OCI-LY7 (cell line): Measurements from ENCODE around the gene ARL6. TPM values are rescaled to one million over a fixed set of nuclear protein-coding genes. Genes with fewer than 3 reads are reported as not detected.

Experiments used
- BruUV-seq: library from RNA; stranded (reverse); fragments of 400-500 nt; replicated peaks from 2 replicates; lab custom pipeline; 2021; lab: Mats Ljungman, UMichigan
- CTCF ChIA-PET: fragments of 300-600 bp; sonication (Branson Sonifier 250); formaldehyde crosslinking; loops from one replicate; lab custom pipeline; 2022; ENCODE audit warnings: antibody characterized with exemption; ENCODE audit not compliant: unreplicated experiment; lab: Charles Lee
- POLR2A ChIA-PET: fragments of 300-600 bp; sonication (Branson Sonifier 250); formaldehyde crosslinking; loops from one replicate; lab custom pipeline; 2022; ENCODE audit warnings: antibody characterized with exemption; lab: Charles Lee
- DNase-seq: peaks from one replicate; pipeline ENCODE4 v3.0.0-alpha.2; 2015; ENCODE audit warnings: low spot score
- H2AFZ ChIP-seq: fragments of 200-600 bp; sonication (generic), shearing (Covaris generic); 2 replicates; pipeline ENCODE4 v1.6.1; 2014; ENCODE audit warnings: mild to moderate bottlenecking, antibody characterized with exemption, low read length, moderate library complexity
- H3K27ac ChIP-seq: fragments of 200-600 bp; sonication (generic); 2 replicates; pipeline ENCODE4 v1.5.1; 2014; ENCODE audit warnings: mixed run types, low read depth, mild to moderate bottlenecking, moderate library complexity, low read length, inconsistent platforms; ENCODE audit not compliant: poor library complexity, severe bottlenecking
- H3K36me3 ChIP-seq: fragments of 200-600 bp; sonication (generic); 2 replicates; pipeline ENCODE4 v1.6.1; 2014; ENCODE audit warnings: mild to moderate bottlenecking, antibody characterized with exemption, low read length, moderate library complexity, mixed read lengths; ENCODE audit not compliant: insufficient read depth
- H3K4me1 ChIP-seq: fragments of 200-600 bp; sonication (generic); 2 replicates; pipeline ENCODE4 v1.5.1; 2014; ENCODE audit warnings: mild to moderate bottlenecking, low read length; ENCODE audit not compliant: insufficient read depth, poor library complexity, severe bottlenecking
- H3K4me2 ChIP-seq: fragments of 200-600 bp; sonication (generic); 2 replicates; pipeline ENCODE4 v1.6.1; 2014; ENCODE audit warnings: mild to moderate bottlenecking, low read length
- H3K4me3 ChIP-seq: fragments of 200-600 bp; sonication (generic); 2 replicates; pipeline ENCODE4 v1.5.1; 2014; ENCODE audit warnings: mild to moderate bottlenecking, low read depth, low read length; ENCODE audit not compliant: poor library complexity, severe bottlenecking
- H3K79me2 ChIP-seq: fragments of 200-600 bp; sonication (generic); 2 replicates; pipeline ENCODE4 v1.6.1; 2016; ENCODE audit warnings: low read depth, mild to moderate bottlenecking, low read length, moderate library complexity, mixed read lengths; ENCODE audit not compliant: insufficient read depth
- H3K9me2 ChIP-seq: fragments of 200-600 bp; sonication (generic); 2 replicates; pipeline ENCODE4 v1.6.1; 2016; ENCODE audit warnings: mild to moderate bottlenecking, low read length, mixed read lengths; ENCODE audit not compliant: insufficient read depth
- H3K9me3 ChIP-seq: fragments of 200-600 bp; sonication (generic); 2 replicates; pipeline ENCODE4 v1.6.1; 2014; ENCODE audit warnings: mild to moderate bottlenecking, mixed run types, low read length, mixed read lengths
- H4K20me1 ChIP-seq: fragments of 200-600 bp; sonication (generic); 2 replicates; pipeline ENCODE4 v1.6.1; 2014; ENCODE audit warnings: mild to moderate bottlenecking, antibody characterized with exemption, low read length, moderate library complexity, mixed read lengths; ENCODE audit not compliant: insufficient read depth
- EZH2phosphoT487 ChIP-seq: fragments of 200-600 bp; sonication (generic); IDR thresholded peaks from 2 replicates; pipeline ENCODE4 v1.6.1; 2018; ENCODE audit warnings: low read depth, borderline replicate concordance, mild to moderate bottlenecking, mixed run types, antibody characterized with exemption, low read length, moderate library complexity, mixed read lengths
- intact Hi-C: fragments of 100-400 bp; cut with micrococcal nuclease; formaldehyde crosslinking; loops from one replicate; pipeline ENCODE4 v1.10.0; 2022; ENCODE audit not compliant: unreplicated experiment
- total RNA-seq, 2 experiments: library from RNA; depleted of rRNA in 1 of 2; stranded (reverse); fragments of >200 nt in 1 of 2; shearing (Covaris generic) in 1 of 2; gene quantifications; 2 replicates each; pipeline ENCODE4 v1.2.3, GENCODE V29; 2014 to 2022
- TF ChIP-seq, protein P1 (sequence below): fragments of 200-600 bp; sonication (generic); conservative IDR thresholded peaks from 2 replicates; pipeline ENCODE4 v1.5.1; 2014; ENCODE audit warnings: mild to moderate bottlenecking, antibody characterized with exemption, low read length, moderate library complexity, mixed read lengths

The ARL6 gene
- total RNA-seq, 2 experiments from 2014 or later: 5.0 to 5.5 TPM

DNA sequence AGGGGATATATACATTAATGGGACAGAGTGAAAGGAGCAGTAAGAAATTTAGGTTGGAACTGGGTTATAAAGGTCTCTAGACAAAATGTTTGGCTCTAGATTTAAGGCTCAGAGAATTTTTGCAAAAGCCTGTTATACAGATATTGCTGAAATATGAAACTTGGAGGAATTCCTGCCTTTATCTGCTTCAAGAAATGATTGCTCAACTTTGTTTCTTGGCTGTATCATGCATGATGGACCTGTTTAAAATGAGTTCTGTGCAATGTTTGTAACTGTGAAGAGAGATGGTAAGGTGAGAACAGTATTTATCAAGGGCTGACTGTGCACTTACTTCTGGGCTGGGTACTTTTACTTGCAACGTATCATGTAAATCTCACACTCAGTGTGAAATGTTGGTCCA, 60.5 kb downstream of the ARL6 start:
- BruUV-seq: no TSS peak
- Histone ChIP-seq H4K20me1 (no peaks in the 10 kb centered on the region), H3K9me3 (no peaks in the 10 kb centered on the region), H3K36me3 (no peaks in the 10 kb centered on the region), H3K27ac (no peak overlapping the region), H3K4me1 (peaks cover 7% of the 10 kb centered on the region), H3K79me2 (no peaks in the 10 kb centered on the region), H3K9me2 (no peaks in the 10 kb centered on the region), H3K4me2 (no peak overlapping the region), H2AFZ (no peak overlapping the region), H3K4me3 (no peak overlapping the region)
- DNase-seq: no peak
- intact Hi-C loops: no loop called here
- ChIA-PET POLR2A (interaction anchor here (0.6 kb wide), 1 partner anchor 114 kb away, joined by 3 read pairs; no protein-coding TSS in a partner anchor), CTCF (interaction anchor here (0.7 kb wide), 1 partner anchor 198 kb away, joined by 3 read pairs; no protein-coding TSS in a partner anchor)
- TF ChIP-seq, protein P1, sequence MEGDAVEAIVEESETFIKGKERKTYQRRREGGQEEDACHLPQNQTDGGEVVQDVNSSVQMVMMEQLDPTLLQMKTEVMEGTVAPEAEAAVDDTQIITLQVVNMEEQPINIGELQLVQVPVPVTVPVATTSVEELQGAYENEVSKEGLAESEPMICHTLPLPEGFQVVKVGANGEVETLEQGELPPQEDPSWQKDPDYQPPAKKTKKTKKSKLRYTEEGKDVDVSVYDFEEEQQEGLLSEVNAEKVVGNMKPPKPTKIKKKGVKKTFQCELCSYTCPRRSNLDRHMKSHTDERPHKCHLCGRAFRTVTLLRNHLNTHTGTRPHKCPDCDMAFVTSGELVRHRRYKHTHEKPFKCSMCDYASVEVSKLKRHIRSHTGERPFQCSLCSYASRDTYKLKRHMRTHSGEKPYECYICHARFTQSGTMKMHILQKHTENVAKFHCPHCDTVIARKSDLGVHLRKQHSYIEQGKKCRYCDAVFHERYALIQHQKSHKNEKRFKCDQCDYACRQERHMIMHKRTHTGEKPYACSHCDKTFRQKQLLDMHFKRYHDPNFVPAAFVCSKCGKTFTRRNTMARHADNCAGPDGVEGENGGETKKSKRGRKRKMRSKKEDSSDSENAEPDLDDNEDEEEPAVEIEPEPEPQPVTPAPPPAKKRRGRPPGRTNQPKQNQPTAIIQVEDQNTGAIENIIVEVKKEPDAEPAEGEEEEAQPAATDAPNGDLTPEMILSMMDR: no peak
- no peak for TF ChIP-seq EZH2phosphoT487

DNA sequence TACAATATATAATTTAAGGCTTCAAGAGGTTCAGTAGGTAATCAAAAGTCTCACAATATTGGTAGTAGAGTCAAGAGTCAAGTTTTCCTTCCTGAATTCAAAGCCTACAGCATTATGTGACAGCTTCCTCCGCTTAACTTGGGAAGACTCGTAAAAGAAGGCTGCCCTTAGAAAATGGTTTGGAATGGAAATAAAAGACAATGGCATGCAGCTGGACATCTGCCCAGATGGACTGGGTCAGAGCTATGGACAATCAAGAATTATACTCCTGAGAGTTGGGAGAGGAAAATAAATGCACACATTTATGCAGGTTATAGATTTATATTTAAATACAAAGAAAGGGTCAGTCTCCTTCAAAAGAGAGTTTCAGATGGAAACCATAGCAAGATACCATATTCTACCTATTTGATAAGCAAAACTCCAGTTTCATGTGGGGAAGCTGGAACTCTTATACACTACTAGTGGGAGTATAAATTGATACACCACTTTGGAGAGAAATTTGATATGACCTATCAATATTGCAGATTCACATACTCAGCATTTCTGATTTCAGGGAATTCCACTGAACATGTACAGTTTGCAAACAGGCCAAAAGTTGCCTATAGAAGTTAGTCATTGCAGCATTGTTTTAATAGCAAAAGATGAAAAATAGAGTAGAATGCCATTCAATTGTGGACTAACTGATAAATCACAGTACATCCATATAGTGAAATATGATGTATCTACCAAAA, 63.3 kb downstream of the ARL6 start:
- Histone ChIP-seq H3K4me3 (no peak overlapping the region), H3K4me2 (no peak overlapping the region), H2AFZ (no peak overlapping the region), H3K9me2 (no peaks in the 10 kb centered on the region), H3K36me3 (no peaks in the 10 kb centered on the region), H3K79me2 (no peaks in the 10 kb centered on the region), H3K4me1 (no peaks in the 10 kb centered on the region), H3K9me3 (no peaks in the 10 kb centered on the region), H3K27ac (no peak overlapping the region), H4K20me1 (no peaks in the 10 kb centered on the region)
- ChIA-PET CTCF (no interaction called here), POLR2A (interaction anchor here (0.6 kb wide), 1 partner anchor 39 kb away, joined by 3 read pairs; no protein-coding TSS in a partner anchor)
- TF ChIP-seq, protein P1: no peak
- TF ChIP-seq EZH2phosphoT487: no peak
- no peak for DNase-seq
- BruUV-seq: no TSS peak
- intact Hi-C loops: no loop called here

- Histone ChIP-seq H3K9me3 (no peaks in the 10 kb centered on the region), H2AFZ (no peak overlapping the region), H3K4me2 (no peak overlapping the region), H3K36me3 (no peaks in the 10 kb centered on the region), H3K27ac (no peak overlapping the region), H3K79me2 (no peaks in the 10 kb centered on the region), H3K4me1 (no peaks in the 10 kb centered on the region), H3K9me2 (no peaks in the 10 kb centered on the region), H4K20me1 (no peaks in the 10 kb centered on the region), H3K4me3 (no peak overlapping the region)
- BruUV-seq: no TSS peak
- intact Hi-C loops: no loop called here
- DNase-seq: no peak
- TF ChIP-seq, protein P1: no peak
- TF ChIP-seq EZH2phosphoT487: no peak
- POLR2A ChIA-PET: interaction anchor here (0.7 to 0.9 kb wide), 3 partner anchors 11 to 185 kb away, joined by 3 to 4 read pairs (median 3); no protein-coding TSS in a partner anchor
- CTCF ChIA-PET: no interaction called here
Observed at GRCh38 chr3:97829198-97829597, 64.6 kb downstream of the ARL6 start.
